ENCODE data around the gene ADAMTS9.

GRCh38 chr3:64656544-64656943 is 31.3 kb downstream of the ADAMTS9 start:
- TF ChIP-seq, protein P1, sequence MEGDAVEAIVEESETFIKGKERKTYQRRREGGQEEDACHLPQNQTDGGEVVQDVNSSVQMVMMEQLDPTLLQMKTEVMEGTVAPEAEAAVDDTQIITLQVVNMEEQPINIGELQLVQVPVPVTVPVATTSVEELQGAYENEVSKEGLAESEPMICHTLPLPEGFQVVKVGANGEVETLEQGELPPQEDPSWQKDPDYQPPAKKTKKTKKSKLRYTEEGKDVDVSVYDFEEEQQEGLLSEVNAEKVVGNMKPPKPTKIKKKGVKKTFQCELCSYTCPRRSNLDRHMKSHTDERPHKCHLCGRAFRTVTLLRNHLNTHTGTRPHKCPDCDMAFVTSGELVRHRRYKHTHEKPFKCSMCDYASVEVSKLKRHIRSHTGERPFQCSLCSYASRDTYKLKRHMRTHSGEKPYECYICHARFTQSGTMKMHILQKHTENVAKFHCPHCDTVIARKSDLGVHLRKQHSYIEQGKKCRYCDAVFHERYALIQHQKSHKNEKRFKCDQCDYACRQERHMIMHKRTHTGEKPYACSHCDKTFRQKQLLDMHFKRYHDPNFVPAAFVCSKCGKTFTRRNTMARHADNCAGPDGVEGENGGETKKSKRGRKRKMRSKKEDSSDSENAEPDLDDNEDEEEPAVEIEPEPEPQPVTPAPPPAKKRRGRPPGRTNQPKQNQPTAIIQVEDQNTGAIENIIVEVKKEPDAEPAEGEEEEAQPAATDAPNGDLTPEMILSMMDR (IDR thresholded peaks at IDR 0.05), result no peak
- no peak for TF ChIP-seq POLR2A (IDR thresholded peaks at IDR 0.05)

All from ovary (tissue), 3 donors.